GM19043 (cell line): Measurements from ENCODE around the gene CARD6.
A peak's percentile ranks its signal among the peaks of the same experiment; 100 is the strongest.
"Not testable (repeated sequence)": the region's sequence is repeated elsewhere in the genome, so short reads cannot be mapped to it uniquely, and the experiment has no call there.

ENCODE experiments used
- ATAC-seq: cut with Tn5 transposase; IDR thresholded peaks from one replicate; pipeline ENCODE4 v1.9.1; 2021; ENCODE audit warnings: low read depth; ENCODE audit not compliant: unreplicated experiment

The CARD6 gene

DNA sequence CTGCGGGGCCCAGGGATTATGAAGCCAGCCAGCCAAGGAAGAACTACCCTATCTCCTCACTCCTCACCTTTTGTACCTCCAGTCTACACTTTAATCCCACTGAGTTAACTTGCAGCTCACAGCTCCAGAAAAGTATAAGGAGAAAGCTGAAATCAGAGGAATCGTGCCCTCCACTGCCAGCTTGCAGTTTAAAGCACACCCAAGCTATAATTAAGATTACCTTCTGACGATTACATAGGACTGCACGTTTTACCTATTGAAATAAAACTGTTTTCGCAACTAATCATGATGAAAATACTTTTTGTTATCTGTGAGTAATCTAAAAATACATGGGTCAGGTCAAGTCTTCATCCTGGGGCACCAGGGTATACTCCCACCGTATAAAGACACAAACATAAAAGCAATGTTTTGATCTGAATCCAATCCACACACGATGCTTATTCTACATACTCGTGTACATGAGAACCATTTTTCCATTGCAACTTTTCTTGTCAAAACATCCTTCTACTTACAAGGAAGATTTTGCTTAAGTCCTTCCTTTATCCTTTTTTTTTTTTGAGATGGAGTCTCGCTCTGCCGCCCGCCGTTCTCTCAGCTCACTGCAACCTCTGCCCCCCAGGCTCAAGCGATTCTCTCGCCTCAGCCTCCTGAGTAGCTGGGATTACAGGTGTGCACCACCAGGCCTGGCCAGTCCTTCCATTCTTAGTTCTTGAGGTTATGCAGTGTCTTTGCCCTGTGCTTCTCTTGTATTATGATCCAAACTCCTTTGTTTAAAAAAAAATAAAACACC, 13.8 kb upstream of the CARD6 start:
- no peak for ATAC-seq

DNA sequence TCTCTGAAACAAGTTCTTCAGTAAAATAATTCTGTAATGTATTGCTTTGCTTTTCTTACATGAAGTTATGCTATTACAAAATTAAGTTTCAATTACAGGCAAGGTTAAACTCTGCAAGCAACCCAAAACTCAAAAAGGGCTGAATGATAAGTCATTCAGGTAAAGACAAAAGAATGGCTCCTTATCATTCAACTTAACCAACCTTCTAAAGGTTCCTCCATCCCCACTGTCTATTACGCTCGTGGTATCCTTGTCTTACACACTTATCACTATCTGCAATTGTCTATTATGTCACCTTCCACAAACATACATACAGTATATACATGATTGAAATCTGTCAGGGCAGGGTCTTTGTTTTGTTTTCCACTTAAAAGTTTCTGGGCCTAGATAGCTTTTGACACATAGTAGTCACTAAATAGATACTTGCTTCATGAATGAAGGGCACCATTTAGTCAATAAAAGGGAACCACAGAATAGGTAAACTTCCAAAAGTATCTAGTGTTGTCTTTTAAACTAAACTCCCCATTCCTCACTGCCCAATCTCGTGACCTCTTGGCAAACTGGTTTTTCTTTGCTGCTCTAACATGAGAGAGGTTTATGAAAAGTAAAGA, 13.0 kb upstream of the CARD6 start:
- no peak for ATAC-seq

DNA sequence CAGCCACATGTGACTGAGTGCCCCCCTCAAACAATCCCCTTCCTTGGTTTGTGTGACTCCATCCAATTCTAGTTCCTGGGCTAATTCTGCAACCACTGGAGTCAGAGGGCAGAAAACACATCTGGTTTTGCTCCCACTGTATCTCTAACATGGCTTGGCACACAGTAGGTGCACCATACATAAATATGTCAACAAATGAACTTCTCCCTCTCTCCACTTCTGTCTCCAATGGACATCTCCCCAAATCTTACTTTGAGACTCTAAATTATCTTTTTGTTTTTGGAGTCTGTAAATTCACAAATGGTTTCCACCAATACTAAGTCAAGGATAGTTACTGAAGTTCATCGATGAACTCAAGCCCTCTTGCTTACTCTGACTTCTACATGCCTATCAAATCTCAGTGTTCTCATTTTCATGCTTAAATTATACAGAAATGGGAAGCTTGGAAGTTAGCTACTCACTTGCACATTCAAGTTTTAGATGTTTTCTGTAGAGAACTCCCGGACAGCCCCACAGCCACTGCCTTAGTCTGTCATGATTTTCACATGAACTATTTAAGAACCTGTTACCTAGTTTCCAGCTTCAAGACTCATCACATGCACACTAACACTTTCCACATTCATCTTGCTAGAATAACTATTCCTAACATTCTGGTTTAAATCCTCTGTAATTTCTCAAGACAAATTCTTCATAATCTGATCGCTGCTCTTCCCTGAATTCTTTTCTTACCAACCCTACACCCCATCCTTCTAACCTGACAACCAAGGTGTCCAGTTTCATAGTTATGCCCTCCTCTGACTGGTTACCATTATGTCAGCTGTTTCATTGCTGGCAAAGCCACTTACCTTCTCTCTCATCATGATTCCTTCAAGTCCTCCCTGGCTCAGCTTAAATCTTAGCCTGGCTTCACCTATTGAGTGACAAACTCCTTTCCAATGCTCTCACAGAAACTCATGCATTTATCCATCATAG, 12.2 kb upstream of the CARD6 start:
- ATAC-seq: no peak

DNA sequence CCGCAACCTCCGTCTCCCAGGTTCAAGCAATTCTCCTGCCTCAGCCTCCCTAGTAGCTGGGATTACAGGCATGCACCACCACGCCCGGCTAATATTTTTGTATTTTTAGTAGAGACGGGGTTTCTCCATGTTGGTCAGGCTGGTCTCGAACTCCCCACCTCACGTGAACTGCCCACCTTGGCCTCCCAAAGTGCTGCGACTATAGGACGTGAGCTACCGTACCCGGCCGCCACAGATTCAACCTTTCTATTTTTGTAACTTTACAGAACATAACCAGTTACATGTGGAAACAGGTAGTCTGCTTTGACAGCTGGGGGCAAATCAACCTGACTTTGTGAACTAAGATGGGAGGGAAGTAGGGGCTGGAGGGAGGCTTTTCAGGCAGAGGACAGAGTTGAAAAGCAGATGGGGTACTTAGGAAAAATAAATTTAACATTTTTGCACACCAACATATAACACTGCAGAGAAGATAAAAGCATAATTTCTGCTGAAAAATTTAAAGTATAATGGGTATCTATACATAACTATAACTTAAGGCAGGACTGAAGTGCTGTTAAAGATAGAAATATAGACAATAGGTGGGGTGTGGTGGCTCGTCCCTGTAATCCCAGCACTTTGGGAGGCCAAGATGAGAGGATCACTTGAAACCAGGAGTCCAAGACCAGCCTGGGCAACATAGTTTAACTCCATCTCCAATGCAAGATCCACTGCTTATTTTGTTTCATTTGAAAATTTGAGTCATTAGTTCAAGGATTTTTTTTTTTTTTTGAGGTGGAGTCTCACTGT, 11.2 kb upstream of the CARD6 start:
- ATAC-seq: no peak

DNA sequence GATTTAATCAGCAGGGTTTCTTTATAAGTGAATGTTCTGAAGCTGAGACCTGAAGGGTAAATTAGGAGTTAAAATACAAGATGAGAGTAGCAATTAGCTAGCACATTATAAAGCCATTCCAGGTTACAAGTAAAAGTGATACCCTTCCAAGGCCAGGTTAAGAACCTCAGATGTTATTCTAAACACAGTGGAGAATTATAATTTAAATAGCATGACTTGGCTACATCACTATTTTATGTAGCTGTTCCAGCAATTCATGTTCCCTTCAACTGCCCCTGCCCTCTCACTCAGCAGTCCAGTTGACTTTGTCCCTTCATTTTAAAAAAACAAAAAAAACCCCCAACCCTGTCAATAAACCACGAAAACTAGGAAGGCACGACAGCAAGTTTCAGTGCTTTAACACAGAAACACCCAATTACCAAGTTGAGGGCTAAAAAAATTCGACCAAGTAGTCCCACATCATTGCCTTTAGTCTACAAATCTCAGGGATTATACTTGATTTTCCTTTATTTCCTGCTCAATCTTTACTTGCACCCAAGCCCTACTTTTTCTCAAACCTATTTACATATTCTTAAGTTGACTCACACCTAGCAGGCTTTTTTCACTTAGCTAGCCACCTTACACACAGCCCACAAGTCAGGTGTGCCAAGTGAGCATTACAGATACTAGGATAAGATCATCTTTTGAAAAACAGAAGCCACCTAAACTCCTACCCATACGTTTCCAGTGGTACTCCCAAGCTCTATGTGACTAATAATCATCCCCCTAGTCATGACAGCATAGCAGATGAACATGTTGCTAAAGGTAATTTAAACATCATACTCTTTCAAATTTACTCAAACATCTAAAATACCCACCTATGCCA, 9.6 kb upstream of the CARD6 start:
- ATAC-seq: no peak

DNA sequence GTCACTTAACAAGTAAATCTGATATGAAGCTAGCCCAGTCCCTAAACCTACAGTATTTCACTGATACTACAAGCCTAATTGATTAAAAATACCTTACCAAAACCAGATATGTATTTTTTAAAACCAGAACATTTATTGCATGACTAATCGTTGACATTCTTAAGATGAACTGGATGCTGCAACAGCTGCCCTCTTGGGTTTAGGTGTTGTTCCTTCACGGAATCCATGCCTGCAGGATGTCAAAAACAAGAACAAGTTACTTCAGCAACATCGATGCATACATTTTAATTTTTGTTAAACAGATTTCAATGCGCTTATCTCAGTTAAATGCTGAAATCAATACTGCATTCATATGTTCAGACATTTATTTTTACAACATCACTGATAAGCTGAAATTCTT, 8.8 kb upstream of the CARD6 start:
- no peak for ATAC-seq

DNA sequence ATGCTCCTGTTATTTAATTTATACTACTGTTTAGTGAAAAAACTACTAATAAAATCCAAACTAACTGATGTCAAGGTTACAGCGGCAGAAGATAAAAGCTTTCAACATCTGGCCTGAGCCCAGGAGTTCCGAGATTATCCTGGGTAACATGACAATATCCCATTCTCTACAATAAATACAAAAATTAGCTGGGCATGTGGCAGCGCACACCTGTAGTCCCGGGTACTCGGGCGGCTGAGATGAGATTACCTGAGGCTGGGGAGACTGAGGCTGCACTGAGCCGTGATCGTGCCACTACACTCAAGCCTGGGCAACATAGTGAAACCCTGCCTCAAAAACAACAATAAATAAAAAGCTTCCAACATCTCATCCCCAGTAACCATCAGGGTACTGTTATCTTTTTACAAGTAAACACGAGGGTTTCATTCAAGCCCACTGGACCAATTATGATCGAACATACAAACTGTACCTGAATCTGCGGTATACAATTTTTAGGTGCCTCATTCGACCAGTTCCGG, 7.4 kb upstream of the CARD6 start:
- ATAC-seq: no peak

DNA sequence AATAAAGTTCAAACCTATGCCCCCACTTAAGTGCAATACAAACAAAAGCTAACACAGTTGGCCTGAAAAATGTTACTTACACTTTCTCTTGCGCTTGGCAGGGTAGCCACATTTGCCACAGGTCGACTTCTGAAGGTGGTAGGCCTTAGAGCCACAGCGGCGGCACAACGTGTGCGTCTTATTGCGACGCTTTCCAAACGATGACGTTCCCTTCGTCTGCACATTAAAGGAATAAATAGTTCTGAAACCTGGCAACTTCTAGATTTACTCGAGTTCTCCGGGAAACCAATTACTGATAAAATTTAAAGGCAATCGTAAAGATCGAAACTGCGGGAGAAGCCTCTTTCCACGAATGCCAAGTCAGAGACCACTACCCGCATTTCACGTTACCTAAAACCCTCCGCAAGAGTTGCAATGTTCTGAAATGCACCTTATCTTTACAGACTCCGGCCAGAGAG, 6.7 kb upstream of the CARD6 start:
- ATAC-seq: no peak

DNA sequence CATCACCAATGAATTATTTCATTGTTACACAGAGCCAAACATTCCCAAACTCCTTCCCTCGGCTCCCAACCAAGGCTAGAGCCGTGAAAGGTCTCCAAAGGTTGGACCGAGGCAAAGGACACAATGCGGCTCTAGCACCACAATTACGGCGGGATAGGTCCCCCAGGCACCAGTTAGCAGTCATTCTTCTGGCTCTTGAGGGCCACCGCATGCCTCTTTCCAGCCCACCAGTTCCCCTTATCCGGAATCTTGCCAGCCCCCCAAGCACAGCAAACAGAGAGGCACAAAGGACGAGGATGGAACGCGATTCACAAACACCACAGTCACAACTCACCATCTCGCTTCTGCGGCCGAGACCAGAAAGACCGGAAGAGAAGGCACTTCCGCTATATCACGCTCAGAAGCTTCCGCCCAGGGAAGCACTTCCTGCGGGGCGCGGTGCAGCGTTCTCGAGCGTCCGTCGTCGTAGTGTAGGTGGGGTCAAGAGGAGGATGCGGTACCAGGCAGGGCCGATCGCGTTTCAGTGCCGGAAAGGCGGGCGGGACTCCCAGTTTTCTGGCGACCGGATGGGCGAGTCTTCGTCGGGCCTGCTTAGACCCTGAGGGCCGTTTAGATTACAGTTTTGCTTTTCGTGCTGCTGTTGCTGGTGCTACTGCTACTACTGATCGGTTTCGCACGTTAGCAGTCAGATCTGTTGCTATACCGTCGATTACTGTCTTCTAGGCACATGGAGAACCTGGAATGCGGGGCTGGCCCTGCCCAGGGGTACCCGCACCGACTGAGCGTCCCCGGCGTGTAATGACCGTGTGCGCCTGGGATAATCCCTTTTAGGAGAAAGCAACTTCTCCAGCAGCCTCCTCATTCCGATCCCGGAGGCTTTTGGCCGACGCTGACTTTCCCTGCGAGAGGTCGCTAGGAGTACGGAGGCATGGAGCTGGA, 6.0 kb upstream of the CARD6 start, which contains the start of gene RPL37:
Gene RPL37, minus strand, starts transcription at position 374 of the 939 bp plus-strand sequence. Its CDS starts 37 bp downstream, at position 337.
- ATAC-seq: peak; percentile 98

DNA sequence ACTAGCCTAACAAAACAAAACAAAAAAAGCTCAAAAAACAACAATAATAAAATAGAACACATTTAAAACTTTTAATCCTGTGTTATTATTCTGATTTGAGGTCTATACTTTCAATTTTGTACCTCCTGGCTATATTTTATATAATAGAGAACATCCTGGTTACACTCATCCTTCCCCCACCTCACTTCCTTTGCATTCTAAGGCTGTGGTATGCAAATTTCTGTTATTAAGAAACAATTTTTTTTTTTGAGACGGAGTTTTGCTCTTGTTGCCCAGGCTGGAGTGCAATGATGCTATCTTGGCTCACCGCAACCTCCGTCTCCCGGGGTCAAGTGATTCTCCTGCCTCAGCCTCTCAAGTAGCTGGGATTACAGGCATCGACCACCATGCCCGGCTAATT, 3.1 kb upstream of the CARD6 start:
- no peak for ATAC-seq

DNA sequence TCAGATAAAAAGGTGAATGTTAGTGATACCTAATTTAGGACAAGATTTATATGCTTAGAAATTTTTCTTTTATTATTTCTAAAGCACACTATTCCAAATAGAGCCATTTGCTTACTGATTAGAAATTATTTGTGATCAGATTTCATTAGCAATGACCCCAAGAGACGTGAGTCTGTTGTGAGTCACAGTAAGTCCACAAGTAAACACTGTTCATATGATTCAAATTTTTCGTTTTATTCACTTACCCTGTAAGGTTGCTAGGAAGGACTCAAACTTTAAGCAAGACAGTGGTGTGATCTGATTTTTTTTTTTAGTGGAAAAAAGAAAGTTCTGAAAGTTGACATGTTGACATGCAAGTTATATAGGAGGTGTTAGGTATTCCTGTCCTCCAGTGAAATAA, 1.2 kb downstream of the CARD6 start:
- no peak for ATAC-seq

DNA sequence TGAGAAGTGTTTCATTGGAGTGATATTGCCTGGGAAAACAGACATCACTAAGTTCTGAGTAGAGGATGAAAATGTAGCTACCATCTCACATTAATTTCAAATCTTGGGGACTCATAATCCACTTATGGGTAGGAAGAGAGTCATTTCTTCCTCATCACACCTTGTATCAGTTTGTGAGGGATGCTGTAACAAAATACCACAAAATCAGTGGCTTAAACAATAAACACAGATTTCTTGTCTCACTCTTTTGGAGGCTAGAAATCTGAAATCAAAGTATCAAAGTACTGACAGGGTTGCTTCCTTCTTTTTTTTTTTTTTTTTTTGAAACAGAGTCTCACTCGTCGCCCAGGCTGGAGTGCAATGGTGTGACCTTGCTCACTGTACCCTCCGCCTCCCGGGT, 3.4 kb downstream of the CARD6 start:
- ATAC-seq: no peak

DNA sequence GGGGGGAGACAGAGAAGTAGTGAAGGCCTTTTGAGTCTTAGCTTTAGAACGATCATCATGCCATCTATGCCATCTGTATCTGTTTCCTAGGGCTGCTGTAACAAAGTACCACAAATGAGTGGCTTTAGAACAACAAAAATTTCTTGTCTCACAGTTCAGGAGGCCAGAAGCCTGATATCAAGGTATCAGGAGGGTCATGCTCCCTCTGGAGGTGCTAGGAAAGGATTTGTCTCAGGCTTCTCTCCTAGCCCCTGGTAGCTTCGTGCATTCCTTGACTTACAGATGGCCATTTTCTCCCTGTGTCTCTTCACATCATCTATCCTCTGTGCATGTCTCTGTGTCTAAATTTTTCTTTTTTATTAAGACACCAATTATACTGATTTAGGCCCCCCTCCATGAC, 5.2 kb downstream of the CARD6 start:
- no peak for ATAC-seq

DNA sequence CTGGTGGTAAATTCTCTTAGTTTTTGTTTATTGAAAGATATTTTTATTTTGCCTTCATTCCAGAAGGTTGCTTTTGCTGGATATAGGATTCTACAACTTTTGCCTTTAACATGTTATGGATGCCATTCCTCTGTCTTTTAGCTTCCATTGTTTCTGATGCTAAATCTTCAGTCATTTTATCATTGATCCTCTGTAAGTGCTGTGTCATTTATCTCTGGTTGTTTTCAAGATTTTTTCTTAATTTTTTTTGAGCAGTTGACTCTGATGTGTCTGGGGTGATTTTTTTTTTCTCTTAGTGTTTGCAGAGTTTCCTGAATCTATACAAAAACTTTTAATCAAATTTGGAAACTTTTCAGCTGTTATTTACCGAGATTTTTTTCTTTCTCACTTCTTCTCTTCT, 6.4 kb downstream of the CARD6 start:
- no peak for ATAC-seq

DNA sequence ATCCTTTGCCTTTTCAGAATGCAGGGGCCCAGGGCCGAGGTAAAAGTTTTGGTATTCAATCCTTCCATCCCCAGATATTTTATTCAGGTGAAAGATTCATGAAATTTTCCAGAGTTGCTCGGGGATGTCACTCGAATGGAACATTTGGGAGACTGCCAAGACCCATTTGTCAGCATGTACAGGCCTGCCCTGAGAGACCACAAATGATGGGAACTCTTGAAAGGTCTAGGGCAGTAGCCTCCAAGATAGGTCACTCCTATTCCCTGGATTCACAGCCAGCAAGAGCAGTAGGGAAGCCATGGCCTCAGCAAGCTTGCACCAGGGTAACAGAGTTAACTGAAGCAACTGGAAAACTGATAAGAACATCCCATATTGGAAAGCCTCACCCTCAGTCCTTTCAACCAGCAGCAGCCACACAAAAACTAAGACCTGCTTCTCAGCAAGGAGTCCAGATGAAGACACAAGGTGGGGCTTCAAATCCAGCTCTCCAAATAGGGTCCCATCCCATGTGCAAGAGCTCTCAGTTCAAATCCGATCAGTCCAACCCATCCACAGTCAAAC, 12.5 kb downstream of the CARD6 start:
- ATAC-seq: no peak

DNA sequence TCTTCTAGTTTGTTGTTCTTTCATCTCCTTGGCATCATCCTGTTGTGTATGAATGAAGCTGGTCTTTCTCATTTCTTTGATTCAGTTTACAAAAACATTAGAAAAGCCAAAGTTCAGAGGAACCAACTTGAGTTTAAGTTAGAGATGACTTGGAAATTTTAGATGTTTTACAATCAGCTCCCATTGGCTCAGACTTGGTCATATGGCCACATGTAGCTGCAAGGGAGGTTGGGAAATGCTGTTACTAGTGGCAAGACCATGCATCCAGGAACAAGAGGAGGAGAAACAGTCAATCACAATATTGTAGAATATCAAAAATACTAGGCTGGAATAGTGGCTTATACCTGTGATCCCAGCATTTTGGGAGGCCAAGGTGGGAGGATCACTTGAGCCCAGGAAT, 19.5 kb downstream of the CARD6 start:
- ATAC-seq: no peak

DNA sequence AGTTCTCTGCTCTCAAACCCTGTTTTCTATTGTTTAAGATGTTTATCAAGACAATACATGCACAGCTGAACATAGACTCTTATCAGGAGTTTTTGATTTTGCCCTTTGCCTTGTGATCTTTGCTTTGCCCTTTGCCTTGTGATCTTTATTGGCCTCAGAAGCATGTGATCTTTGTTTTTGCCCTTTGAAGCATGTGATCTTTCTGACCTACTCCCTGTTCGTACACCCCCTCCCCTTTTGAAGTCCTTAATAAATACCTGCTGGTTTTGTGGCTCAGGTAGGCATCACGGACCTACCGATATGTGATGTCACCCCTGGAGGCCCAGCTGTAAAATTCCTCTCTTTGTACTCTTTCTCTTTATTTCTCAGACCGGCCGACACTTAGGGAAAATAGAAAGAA, 23.8 kb downstream of the CARD6 start:
- ATAC-seq: not testable (repeated sequence)

DNA sequence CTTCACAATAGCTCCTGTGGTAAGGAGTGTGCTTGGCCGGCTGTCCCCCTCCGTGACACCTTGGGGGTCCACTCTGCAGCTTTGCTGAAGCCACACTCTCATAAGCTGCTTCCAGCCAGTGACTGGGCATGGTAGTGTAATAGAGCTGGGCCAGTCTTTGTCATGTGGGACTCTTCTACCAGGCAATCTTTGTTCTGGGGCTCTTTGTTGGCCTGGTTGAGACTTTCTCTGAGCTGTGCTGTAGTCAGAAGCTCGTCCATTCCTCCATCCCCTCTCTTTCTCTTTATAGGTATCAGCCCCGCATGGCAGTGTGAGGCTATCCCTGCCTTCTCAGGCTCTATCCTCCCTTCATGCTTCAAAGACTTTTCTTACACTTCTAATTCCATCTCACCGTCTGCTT, 25.7 kb downstream of the CARD6 start:
- no peak for ATAC-seq
